ENCODE measurements around the gene PNMA8B.
"Not testable (repeated sequence)": the region's sequence is repeated elsewhere in the genome, so short reads cannot be mapped to it uniquely, and the experiment has no call there.

PNMA8B gene

DNA sequence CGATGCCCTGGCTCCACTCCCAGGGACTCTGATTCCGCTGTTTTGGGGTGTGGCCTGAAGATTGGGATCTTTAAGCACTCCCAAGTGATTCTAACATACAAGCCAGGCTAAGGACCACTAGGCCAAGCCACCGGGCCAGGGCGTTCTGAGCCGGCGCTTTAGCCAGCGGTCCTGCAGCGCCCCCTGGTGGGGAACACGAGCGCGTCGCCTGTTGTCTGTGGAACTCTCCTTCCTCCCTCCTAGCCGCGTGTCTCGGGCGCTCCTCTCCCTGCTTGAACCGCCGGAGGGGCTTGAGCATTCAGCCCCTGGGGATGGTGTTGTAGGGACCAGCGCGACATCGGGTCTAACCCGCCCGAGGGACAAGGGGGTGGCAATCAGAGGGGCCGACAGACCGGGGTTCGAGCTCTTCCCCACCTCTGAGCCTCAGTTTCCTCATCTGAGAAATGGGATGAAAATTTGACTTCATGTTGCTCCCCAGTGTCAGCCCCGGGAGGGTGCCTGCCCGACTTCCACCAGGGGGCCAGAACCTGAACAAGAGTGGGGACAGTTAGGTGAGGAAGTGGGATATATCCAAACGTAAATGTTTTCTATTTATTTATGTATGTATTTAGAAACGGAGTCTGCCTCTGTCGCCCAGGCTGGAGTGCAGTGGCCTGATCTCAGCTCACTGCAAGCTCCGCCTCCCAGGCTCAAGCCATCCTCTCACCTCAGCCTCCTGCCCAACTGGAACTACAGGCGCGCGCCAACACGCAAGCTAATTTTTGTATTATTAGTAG lies 18.0 kb upstream of the PNMA8B start:
- peak; percentile 3 to 78 (median 50) for DNase-seq

DNA sequence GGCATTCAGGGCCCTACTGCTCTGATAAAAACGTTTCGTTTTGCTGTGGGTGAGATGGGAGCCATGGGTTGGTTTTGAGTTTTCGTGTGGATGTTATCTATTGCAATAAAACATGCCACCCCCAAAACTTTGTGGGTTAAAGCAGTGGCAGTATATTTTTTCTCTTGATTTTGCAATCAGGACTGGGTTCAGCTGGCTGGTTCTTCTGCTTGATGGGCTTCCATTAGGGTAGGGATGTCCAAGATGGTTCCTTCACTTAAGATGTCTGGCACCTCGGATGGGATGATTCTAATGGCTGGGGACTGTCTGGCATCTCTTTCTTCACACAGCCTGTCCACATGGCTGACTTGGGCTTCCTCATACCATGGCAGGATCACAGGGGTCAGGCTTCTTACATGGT lies 15.6 kb upstream of the PNMA8B start:
- DNase-seq: no peak

DNA sequence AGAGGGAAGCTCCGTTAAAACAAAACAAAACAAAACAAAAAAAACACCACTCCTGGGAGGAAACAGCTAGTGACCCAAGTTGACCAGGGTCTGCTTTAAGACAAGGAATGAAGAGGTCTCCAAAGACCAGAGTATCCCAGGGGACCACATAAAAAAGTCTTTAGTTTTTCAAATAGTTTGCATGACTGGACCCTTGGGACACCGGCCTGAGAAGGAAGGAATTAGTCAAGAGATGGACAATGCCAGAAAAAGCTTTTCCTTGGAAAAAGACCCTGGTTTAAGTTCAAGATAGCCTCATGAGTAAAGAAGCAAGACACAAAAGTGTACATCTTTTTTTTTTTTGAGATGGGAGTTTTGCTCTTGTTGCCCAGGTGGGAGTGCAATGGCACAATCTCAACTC lies 12.5 kb upstream of the PNMA8B start:
- no peak for DNase-seq

DNA sequence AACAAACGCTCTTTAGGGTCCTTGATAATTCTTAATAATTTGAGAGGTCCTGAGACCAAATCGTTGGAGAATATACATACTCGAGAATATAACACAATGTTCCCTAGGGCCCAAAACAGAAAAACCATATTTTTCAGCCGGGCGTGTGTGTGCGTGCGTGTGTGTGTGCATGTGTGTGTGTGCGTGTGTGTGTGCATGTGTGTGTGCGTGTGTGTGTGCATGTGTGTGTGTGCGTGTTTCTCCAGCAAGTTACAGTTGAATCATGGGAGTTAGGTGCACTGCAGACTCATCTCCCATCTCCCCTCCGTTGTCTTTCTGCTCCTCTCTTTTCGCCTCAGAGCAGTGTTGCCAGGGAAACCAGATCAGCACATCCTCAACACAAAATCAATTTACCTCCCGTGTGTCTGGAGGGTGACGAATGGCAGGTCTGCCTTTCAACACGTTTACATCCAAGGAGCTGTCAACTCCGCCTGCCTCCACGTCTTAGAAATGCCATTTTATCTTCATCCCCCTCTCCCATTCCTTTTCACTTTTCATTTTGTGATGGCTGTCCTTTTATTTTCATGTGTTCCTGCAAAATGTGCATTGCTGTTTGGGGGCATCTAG lies 8.3 kb upstream of the PNMA8B start:
- DNase-seq: no peak

DNA sequence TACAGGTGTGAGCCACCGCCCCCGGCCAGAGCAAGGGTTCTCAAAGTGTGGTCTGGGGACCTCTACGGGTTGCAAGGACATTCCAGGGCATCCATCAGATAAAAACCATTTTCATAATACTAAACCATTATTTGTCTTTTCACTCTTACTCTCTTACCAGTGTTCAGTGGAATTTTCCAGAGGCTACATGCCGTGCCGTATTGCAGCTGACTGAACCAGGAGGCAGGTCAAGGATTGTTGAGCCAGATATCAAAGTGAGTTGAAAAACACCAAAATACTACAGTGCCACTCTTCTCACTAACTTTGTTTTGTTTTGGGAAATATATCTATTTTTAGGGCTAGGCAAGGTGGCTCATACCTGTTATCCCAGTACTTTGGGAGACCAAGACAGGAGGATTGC lies 7.2 kb upstream of the PNMA8B start:
- no peak for DNase-seq

DNA sequence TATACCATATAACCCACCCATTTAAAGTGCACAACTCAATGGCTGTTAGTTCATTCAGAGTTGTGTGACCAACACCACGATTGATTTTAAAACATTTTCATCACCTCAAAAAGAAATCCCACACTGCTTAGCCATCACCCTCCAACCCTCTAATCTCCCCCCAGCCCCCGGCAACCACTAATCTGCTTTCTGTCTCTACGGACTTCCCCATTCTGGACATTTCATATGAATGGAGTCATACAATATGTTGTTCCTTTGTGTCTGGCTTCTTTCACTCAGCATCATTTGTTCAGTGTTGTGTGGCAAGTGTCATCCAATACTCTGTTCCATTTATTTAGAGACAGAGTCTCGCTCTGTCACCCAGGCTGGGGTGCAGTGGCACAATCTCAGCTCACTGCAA lies 4.0 kb upstream of the PNMA8B start:
- no peak for DNase-seq

DNA sequence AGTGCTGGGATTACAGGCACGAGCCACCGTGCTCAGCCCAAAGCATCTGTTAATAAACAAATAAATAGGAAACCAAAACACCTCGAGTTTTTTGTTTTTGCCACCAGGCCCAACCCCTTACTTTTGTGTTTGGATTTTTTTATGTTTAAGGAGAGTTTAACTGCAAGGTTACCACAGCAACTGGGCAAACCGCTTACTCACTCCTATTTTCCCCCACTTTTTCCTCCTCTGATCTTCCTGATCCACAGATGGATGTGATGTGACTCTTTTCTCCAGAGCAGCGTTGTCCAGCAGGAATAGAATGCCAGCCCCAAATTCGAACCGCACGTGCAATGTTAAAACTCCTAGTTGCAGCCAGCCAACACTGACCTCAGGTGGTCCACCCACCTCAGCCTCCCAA lies 2.1 kb upstream of the PNMA8B start:
- DNase-seq: no peak

DNA sequence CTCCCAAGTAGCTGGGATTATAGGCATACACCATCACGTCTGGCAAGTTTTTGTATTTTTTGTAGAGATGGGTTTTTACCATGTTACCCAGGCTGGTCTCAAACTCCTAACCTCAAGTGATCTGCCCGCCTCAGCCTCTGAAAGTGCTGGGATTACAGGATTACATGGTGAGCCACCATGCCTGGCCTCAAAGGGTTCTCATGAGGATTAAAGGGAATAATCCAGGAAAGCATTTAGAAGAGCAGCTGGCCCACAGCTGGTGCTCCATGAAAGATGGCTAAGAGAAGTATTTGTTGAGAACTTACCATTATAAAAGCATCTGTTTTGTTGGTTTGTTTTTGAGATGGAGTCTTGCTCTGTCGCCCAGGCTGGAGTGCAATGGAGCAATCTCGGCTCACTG lies 1.2 kb upstream of the PNMA8B start:
- not testable (repeated sequence) for DNase-seq

DNA sequence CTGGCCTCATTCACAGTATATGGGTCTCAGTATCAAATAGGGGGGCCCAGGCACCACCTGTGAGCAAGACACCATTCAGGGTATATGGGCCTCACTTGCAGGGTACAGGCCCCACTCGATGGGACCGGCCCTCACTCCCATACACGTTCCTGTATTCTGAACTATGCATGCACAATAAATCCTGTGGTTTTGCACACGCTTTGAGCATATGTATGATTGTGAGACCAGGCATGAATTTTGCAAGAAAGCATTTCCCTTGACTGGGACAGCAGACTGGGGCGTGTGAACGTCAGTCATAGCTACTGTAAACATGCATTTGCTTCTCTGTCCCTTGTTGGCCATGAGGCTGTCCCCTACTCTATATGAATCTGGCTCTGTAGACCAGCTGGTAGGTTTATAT lies 637 bp upstream of the PNMA8B start:
- no peak for DNase-seq

DNA sequence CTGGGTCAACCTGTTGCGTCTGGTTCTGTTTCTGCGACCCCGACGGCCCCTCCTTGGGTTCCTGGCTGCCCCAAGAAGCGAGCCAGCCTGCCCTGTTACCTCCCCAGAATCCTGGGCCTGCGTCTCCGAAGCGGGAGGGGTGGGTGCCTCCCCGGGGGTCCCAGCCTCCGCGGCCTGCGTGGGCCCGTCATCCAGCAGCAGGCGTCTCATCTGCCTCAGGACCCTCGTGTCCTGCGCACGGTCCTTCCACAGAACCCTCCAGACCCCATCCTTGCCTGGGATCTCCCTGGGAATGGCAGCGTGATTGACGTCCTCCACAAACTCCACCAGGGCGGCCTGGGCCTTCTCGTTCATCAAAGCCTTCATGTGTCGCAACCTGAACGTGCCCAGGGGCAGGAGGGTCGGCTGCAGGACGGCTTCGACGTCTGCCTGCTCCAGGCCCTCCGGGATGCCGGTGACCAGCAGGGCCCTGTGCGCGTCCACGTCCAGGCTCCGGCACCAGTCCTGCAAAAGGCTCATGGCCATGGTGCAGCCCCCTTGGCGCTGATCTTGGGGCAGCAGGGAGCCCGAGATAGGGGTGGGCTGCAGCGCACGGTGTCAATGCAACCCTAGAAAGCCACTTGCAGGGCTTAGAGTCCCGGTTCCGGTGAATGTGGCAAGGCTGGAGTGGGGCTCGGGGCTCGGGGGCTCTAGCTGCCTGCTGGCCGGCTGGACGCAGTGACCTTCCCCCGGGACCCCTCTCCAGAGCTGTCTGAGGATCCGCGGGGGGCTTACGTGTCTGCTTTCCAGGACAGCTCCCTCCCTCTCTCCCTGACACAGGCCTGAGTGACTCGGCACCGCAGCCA lies 504 bp downstream of the PNMA8B start:
- DNase-seq: no peak

DNA sequence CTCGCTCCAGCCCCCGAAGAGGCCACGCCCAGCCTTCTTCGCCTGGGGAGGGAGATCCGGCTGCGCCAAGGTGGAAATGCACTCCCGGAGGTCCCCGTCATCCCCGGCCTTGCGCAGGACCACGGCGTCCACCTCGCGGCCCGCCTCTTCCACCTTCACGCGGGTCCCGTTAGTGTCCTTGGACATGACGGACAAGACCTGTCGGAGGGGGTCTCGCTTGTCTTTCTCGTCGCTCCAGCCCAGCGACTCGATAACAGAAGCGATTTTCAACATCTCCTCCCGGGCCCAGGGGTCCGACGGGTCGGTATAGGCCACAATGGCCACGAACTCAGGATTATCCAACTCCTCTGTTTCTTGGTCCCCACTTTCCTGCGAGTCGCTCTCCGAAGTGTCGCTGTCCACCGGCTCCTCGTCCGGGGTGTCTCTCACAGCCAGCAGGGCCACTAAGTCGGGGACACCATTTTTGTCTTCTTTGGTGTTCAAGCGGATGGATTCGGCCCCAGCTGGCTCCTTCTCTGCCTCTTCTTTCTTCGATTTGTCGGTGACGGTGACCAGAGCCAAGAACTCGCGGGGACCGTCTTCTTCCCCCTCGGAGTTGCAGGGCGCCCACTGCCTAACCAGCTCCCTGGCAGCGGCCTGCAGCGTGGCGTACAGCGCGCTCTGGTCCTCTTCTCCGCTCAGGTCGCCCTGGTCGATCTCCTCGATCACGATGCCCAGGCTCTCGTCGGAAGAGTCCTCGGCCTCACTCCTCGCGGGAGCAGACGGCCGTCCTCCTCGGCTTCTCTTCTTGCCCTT lies 1.3 kb downstream of the PNMA8B start:
- peak in 1 of 6 experiments; percentile 37 for DNase-seq

DNA sequence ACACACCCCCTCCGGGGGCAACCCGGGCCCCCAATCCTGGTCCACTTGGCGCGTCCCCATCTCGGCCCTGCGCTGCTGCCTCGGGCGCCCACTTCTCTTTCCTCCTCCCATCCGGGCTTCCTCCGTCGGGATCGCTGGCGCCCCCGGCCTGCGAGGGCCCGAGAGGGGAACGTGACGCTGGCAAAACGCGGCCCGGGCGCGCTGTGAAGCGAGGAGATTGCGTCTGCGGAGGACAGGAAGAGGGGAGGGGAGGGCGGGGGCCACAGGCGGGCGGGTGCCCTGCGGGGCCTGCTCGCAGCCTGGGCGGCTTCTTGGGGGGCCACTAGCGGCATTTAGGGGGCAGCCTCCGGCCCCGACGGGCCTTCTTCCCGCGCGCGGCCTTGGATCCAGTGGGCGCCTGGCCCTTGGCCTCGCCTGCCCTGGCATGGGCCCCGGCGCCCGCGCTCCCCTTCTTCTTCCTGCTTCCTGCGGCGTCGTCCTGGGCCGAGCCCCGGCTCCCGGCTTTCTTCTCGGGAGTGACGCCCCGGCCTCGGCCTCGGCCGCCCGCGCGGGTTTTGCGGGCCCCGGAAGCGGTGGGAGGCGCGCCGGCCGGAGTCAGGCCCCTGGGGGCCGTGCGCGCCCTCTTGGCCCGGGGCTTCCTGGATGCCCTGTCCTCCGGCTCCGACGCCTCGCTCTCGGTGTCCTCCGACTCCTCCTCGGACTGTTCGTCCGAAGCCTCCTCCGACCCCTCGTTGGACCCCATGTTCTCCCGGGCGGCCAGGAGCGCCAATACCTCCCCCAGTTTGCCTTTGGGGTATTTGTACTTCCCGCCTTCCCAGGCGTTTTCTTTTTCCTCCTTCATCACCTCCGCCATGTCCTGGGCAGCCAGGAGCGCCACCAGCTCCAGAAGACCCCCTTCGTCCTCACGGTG lies 2.2 kb downstream of the PNMA8B start:
- DNase-seq: peak in 4 of 6 experiments; percentile 24 to 53 (median 38)

DNA sequence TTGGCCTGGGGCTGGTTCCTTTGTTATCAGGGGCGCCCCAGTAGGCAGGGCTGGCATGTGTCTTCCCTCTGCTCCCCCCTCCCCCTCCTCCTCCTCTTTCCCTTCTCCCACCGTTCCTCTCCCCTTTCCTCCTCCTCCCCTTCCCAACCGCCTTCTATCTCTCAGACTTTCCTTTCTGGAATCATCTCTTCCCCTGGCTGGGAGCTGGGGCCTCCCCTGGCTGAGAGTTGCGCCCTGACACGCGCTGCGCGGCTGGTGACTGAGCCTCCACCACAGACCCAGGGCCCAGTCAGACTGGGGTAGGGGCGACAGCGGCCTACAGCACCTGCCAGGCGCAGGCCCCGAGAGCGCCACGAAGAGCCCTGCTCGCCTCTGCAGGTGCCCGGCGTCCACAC lies 2.8 kb downstream of the PNMA8B start:
- DNase-seq: peak in 1 of 6 experiments; percentile 48

DNA sequence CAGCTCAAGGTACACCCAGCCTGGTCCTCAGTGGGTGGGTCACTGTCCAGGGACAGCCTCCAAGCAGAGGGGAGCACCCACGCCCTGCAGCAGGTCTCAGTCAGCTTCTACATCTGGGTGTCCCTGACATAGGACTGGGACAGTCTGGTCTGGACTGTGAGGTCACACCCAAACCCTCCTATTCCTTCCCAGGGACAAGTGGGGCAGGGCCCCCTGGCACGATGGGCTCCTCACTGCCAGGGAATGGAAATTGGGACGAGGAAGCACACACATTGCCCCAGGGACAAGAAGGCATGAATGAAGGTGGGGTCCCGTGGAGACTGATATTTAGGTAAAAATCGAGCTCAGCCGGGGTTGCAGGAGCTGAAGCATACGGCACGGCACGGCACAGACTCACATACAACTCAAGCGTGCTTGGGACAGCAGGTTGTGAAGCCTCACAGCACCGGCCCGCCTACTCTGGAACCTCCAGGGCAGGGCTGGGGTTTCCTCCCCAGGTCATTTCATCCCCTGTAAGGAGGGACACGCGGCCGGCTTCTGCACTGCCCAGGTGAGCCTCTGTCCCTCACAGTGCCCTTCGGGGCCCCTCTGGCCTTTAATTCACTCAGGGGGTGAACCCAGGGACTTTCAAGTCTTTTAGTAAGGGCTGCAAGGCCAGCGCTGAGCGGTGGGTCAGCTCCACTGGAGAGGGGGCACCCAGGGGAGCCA lies 3.5 kb downstream of the PNMA8B start:
- no peak for DNase-seq

DNA sequence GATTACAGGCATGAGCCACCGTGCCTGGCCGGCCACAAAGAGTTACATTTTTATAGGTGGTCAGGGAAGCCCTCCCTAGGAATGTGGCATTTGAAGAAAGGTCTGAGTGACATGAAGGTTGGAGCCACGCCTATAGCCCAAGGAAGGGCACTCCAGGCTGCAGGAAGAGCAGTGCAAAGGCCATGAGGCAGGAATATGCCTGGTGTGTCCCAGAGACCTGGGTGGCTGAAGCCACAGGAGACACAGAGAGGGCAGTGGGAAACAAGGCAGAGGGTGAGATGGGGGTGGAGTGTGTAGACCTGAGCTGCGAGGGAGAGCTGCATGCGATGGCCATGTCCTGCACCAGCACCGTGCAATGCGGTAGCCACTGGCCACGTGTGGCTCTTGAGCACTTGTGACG lies 4.9 kb downstream of the PNMA8B start:
- no peak for DNase-seq

DNA sequence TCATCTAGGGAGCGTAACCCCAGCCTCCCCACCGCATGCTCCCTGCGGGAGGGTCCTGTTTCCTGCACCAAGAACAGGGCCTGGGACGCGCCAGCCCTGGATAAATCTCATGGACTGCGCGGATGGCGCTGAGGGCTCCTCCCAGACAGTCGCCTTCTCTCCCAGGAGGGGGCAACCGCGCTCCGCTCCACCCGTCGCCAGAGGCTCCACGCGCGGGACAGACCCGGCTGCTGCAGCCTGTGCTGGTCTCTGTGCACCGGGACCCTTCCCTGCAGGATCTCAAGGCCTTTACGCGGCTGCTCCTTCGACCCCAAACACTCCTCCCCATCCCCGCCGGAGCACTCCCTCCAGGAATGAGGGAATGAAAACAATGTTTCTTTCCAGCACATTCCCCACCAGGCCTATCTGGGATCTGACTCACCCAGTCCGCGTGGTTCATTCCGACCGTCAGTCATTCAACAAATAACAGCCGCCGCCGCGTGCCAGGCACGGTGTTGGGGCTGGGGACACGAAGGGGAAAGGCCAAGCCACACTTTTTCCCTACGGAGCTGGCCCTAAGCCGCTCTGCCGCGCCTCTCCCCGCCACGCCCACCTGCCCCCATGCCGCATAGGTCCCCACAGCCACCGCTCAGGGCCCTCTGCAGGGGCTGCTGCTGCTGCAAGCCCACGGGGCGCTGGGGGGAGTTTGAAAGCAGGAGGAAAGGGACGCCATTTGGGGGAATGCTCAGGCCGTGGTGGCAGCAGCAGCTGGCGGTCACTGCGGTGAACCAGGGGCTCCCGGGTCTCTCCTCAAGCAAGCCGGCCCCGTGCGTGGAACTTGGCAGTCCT lies 6.0 kb downstream of the PNMA8B start:
- peak in 3 of 6 experiments; percentile 3 to 28 (median 6) for DNase-seq

DNA sequence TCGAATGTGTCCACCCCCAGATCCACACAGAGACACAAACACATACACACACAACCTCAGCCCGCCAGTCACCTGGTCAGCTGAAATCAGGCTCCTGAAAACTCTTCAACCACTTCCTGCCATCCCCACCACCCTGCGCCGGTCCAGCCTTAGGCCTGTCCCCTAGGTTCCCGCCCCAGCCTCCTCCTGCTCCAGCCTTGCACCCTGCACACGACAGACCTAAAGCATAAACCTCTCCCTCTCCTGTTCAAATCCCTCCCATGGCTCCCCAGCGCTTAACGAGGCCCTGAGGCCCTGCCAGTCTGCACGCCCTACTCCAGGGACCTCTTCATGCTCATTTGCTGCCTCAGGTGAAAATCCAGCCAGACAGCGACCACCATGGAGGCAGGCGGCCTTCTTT lies 7.1 kb downstream of the PNMA8B start:
- peak in 1 of 6 experiments; percentile 14 for DNase-seq

DNA sequence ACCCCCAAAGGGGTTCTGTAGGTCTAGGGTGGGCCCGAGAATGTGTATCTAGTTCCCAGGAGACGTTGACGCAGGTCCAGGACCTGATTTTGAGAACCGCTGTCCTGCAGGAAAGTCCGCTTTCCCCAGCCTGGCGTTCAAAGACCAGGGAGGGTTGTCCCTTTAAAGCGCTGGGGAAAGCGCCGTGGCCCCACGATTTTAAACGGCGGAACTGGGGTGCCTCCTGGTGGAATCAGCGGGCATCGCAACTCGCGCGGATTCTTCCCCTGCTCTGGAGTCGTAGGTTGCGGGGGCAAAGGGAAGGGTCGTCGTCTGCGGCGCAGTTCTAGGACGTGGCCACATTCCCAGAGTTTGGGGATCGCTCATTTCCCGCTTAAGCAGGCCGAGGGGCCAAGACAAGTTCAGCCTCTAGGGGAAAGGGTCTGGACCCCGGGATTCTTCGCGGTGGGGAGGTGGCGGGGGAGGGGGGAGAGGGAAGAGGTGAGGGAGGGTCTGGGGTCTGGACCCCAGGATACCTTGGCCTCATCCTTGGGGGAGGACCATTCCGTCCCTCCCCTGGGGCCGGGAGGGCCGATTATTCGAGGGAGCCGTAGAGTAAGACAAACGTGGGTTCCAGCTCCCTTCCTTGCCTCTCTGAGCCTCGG lies 7.7 kb downstream of the PNMA8B start:
- peak; percentile 23 to 80 (median 66) for DNase-seq

DNA sequence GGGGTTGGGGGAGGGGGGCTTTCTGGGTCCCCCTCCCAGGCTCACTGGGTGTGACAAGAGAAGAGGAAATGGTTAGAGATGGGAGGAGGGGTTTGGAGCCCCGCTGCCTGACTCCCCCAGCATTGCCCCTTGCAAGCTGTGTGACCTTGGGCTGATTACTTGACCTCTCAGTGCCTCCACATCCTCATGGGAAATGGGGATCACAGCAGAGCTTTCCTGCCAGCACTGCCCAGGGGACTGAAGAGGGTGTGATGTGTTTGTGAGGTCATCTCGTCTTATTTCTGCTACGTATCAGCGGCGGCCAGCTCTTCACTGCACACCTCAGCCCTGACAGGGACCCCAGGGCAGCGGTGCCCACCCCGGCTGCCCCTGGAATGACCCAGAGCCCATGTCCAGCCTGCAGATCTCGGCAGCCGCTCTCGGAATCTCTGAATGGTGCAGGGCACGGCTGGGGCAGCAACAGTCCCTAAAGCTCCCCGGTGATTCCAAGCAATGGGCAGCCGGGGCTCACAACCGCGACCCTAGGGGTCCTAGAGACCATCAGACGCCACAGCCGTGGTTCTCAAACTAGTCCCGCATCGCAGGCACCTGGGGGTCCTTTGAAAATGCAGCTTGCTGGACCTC lies 8.4 kb downstream of the PNMA8B start:
- DNase-seq: no peak

All from stimulated activated naive CD4-positive, alpha-beta T cell (primary cell).